HEK293 (cell line): ENCODE results near the gene FBH1.

Source experiments
- CTCF ChIP-seq: fragments of 450-650 bp; formaldehyde crosslinking; IDR thresholded peaks from 2 replicates; pipeline ENCODE4 v1.5.1; 2016; ENCODE audit warnings: missing biosample characterization, missing genetic modification characterization
- ZBTB49 ChIP-seq: fragments of 450-650 bp; formaldehyde crosslinking; IDR thresholded peaks from 2 replicates; pipeline ENCODE4 v1.5.1; 2016; ENCODE audit warnings: missing biosample characterization, missing genetic modification characterization, low read depth
- ZBTB7A ChIP-seq: fragments of 450-650 bp; formaldehyde crosslinking; IDR thresholded peaks from 2 replicates; pipeline ENCODE4 v1.5.1; 2016; ENCODE audit warnings: low read depth, missing biosample characterization, missing genetic modification characterization
- ZNF23 ChIP-seq: fragments of 450-650 bp; formaldehyde crosslinking; IDR thresholded peaks from 2 replicates; pipeline ENCODE4 v1.5.1; 2016; ENCODE audit warnings: missing biosample characterization, missing genetic modification characterization, borderline replicate concordance
- ZNF274 ChIP-seq, 2 experiments: fragments of 200-500 bp in 1 of 2; fragments of 450-650 bp in 1 of 2; sonication (Bioruptor generic) in 1 of 2; formaldehyde crosslinking in 1 of 2; IDR thresholded peaks; 2 replicates each; pipeline versions ENCODE4 v1.5.1 to v1.6.1; 2014 to 2016; ENCODE audit warnings: borderline replicate concordance in 1 of 2, inconsistent platforms in 1 of 2, low read length in 1 of 2, missing biosample characterization in 1 of 2, missing genetic modification characterization in 1 of 2
- ZNF416 ChIP-seq: fragments of 450-650 bp; formaldehyde crosslinking; IDR thresholded peaks from 2 replicates; pipeline ENCODE4 v1.5.1; 2016; ENCODE audit warnings: missing biosample characterization, missing genetic modification characterization
- ZNF610 ChIP-seq: fragments of 450-650 bp; formaldehyde crosslinking; IDR thresholded peaks from 2 replicates; pipeline ENCODE4 v1.5.1; 2016; ENCODE audit warnings: missing biosample characterization, missing genetic modification characterization, borderline replicate concordance
- ZNF660 ChIP-seq: fragments of 450-650 bp; IDR thresholded peaks from 2 replicates; pipeline ENCODE4 v1.5.1; 2018; ENCODE audit warnings: missing biosample characterization, mild to moderate bottlenecking, missing genetic modification characterization
- ZNF76 ChIP-seq: fragments of 450-650 bp; formaldehyde crosslinking; IDR thresholded peaks from 2 replicates; pipeline ENCODE4; 2016; ENCODE audit warnings: low read depth, missing biosample characterization, missing genetic modification characterization, borderline replicate concordance

- TF ChIP-seq ZBTB7A (tag by site-specific recombination): no peak
- TF ChIP-seq ZNF23: no peak
- no peak for TF ChIP-seq CTCF
- no peak for TF ChIP-seq ZBTB49 (tag by site-specific recombination)
- no peak for TF ChIP-seq ZNF274 (IDR thresholded peaks at IDR 0.05; ENCODE audit: low read length)
- TF ChIP-seq ZNF274 (tag by site-specific recombination; IDR thresholded peaks at IDR 0.05; ENCODE audit: borderline replicate concordance): no peak
- no peak for TF ChIP-seq ZNF660 (tag by site-specific recombination)
- TF ChIP-seq ZNF416 (tag by site-specific recombination): no peak
- no peak for TF ChIP-seq ZNF76 (tag by site-specific recombination)
- TF ChIP-seq ZNF610 (tag by site-specific recombination): no peak
Measured at GRCh38 chr10:5938291-5938690, 48.2 kb downstream of the FBH1 start.
